Ovary (tissue), 9 donors: ENCODE results near the gene SEMA6A. TPM values are rescaled to one million over a fixed set of nuclear protein-coding genes. Genes with fewer than 3 reads are reported as not detected.

Source experiments
- DNase-seq, 5 donors: peaks; one replicate each; pipeline ENCODE4 v3.0.0-alpha.2; 2019 to 2020
- H3K27ac ChIP-seq, 2 donors: fragments of 200-600 bp; one replicate each; pipeline versions ENCODE4 v1.5.1 to v1.8.0; 2019 to 2022
- H3K27me3 ChIP-seq: fragments of 200-600 bp; one replicate; pipeline ENCODE4 v1.8.0; 2022
- H3K36me3 ChIP-seq: fragments of 200-600 bp; sonication (generic); one replicate; pipeline ENCODE4 v1.5.1; 2019
- H3K4me1 ChIP-seq: one replicate; pipeline ENCODE4 v1.8.1; 2013; ENCODE audit warnings: mild to moderate bottlenecking, moderate library complexity; ENCODE audit not compliant: insufficient read depth
- H3K4me3 ChIP-seq: fragments of 200-600 bp; sonication (generic); one replicate; pipeline ENCODE4 v1.5.1; 2017
- H3K9me3 ChIP-seq, 2 donors: fragments of 200-600 bp in 1 of 2; sonication (generic) in 1 of 2; one replicate each; pipeline versions ENCODE4 v1.5.1 to v1.8.1; 2013 to 2019; ENCODE audit warnings: mild to moderate bottlenecking in 1 of 2, moderate library complexity in 1 of 2
- CTCF ChIP-seq, 3 donors: fragments of 450-650 bp in 2 of 3; fragments of 200-600 bp in 1 of 3; IDR thresholded peaks; one replicate each; pipeline versions ENCODE4 v1.5.1 to v1.8.0; 2016 to 2022; ENCODE audit warnings: antibody characterized with exemption in 3 of 3, mild to moderate bottlenecking in 1 of 3
- EP300 ChIP-seq: sonication (generic); formaldehyde crosslinking; IDR thresholded peaks from one replicate; pipeline ENCODE4 v1.6.1; 2017; ENCODE audit warnings: antibody characterized with exemption
- POLR2A ChIP-seq: fragments of 450-650 bp; IDR thresholded peaks from one replicate; pipeline ENCODE4 v1.6.1; 2017; ENCODE audit warnings: antibody characterized with exemption, mild to moderate bottlenecking, moderate library complexity
- WGBS, 3 donors: extraction: QIAGEN DNeasy Blood & Tissue Kit in 1 of 3; methylation state at CpG; one replicate each; pipeline versions ENCODE4 v1.1.5 to v1.1.7; 2013 to 2017; 5-methylcytosine and 5-hydroxymethylcytosine counted together
- intact Hi-C, 4 donors: fragments of 100-400 bp; cut with DNase I; formaldehyde crosslinking; loops; one replicate each; pipeline versions ENCODE4 v1.11.0 to v1.15.1; 2022 to 2023
- polyA plus RNA-seq, 2 donors: library from polyadenylated mRNA; stranded (reverse); fragments of 200-250 nt in 1 of 2; fragments of 350-450 nt in 1 of 2; fragmentation: Illumina TruSeq in 1 of 2; extraction: RNeasy Lipid Tissue Mini Kit (QIAGEN cat#74804) in 1 of 2; gene quantifications; one replicate each; pipeline ENCODE4 v1.2.3, GENCODE V29; 2013 to 2014
- total RNA-seq, 7 donors: library from RNA; depleted of rRNA in 2 of 7; stranded (reverse); fragments of >200 nt in 2 of 7; fragmentation: NEBNext Ultra II Directional in 3 of 7; extraction: Animal tissue kit (Norgen Biotek cat#: 25700) in 3 of 7; gene quantifications; one replicate each; pipeline versions ENCODE4 v1.1.0 to v1.2.4, GENCODE V29; 2016 to 2023
- donor health status: DM: no; HTN: no; CAD: no; lungs with moderate emphysema.
- donor health status: DM: no; HTN: no; CAD: no.
- donor health status: Bipolar disorder and iron deficiency.
- donor health status: DM: yes; HTN: yes; CAD: no.
- donor health status: DM: no; HTN: no; CAD: no.
- donor health status: DM: yes; HTN: yes; CAD: no.

Gene SEMA6A
- total and polyA plus RNA-seq, 9 donors = 5.7 to 57.1 (median 26.3) TPM

DNA sequence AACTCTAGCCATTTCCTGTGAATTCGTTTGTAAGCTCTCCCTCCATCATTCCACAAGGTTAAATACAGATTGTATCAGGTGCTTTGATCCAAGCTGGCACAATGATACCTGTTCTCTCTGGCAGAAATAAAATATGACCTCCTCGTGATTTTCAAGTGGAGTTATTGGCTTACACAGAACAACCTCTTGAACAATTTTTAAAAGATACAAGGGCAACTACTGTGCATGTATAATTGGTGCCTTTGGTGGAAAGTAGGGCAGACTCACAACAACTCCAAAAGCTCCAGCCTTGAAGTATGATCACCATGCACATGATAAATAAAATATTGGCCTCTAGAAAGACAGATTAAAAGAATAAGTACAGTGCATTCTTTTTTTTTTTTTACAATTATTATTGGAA is 106.0 kb downstream of the SEMA6A start:
- Histone ChIP-seq H3K4me1 (peaks cover 2% of the 10 kb centered on the region), H3K9me3 (no peaks in the 10 kb centered on the region), H3K36me3 (no peaks in the 10 kb centered on the region), H3K4me3 (no peak overlapping the region), H3K27ac (no peak overlapping the region), H3K27me3 (no peaks in the 10 kb centered on the region)
- intact Hi-C loops = no loop called here
- WGBS, 3 donors = 96 to 97% (median 96%) methylated on average over 2 of the region's 2 CpGs
- DNase-seq = no peak
- TF ChIP-seq CTCF (IDR thresholded peaks at IDR 0.05) (no peak), POLR2A (no peak)

DNA sequence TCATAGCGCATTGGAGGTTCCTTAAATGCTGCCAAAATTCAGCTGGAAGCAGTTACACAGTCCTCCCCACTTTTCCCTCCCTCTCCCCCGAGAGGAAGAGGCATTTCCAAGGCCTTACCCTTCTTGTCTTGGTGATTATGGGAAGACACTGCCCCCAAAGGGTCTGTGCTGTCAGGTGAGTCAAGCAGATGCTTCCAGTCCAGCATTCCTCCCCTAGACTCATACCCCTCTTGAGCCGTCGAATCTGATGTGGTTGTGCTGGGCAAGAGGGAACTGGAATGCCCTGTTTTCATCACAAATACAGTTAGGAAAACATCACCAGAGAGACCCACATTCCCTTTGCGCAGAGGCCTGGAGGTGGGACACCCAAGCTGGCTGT is 107.2 kb downstream of the SEMA6A start:
- Histone ChIP-seq H3K4me1 (peaks cover 2% of the 10 kb centered on the region), H3K9me3 (no peaks in the 10 kb centered on the region), H3K27ac (no peak overlapping the region), H3K27me3 (no peaks in the 10 kb centered on the region), H3K36me3 (no peaks in the 10 kb centered on the region), H3K4me3 (no peak overlapping the region)
- 89 to 93% (median 90%) methylated on average over 5 of the region's 5 CpGs for WGBS, 3 donors
- DNase-seq = no peak
- intact Hi-C loops = no loop called here
- TF ChIP-seq POLR2A (no peak), CTCF (IDR thresholded peaks at IDR 0.05) (no peak), EP300 (no peak)

- H3K36me3 ChIP-seq = no peaks in the 10 kb centered on the region
- 80 to 89% (median 88%) methylated on average over 7 of the region's 7 CpGs for WGBS, 3 donors
These were observed 107.7 kb downstream of the SEMA6A start for GRCh38 chr5:116466727-116467464.

GRCh38 chr5:116465411-116465810 is 109.2 kb downstream of the SEMA6A start:
- DNase-seq = no peak
- H3K27me3 ChIP-seq = no peaks in the 10 kb centered on the region
- TF ChIP-seq POLR2A (no peak), CTCF (IDR thresholded peaks at IDR 0.05) (no peak), EP300 (no peak)
- intact Hi-C loops = no loop called here
- WGBS, 3 donors = 87 to 95% (median 90%) methylated on average over 3 of the region's 3 CpGs
- no peak overlapping the region for H3K4me3 ChIP-seq
- H3K36me3 ChIP-seq = no peaks in the 10 kb centered on the region
- H3K9me3 ChIP-seq = no peaks in the 10 kb centered on the region
- no peak overlapping the region for H3K27ac ChIP-seq
- H3K4me1 ChIP-seq = peaks cover 2% of the 10 kb centered on the region

More at GRCh38 chr5:116466727-116467464, 107.7 kb downstream of the SEMA6A start:
- Histone ChIP-seq H3K4me3 (no peak overlapping the region), H3K9me3 (no peaks in the 10 kb centered on the region), H3K27ac (no peak overlapping the region), H3K4me1 (peaks cover 2% of the 10 kb centered on the region), H3K27me3 (no peaks in the 10 kb centered on the region)
- intact Hi-C loops = no loop called here
- TF ChIP-seq POLR2A = no peak
- TF ChIP-seq CTCF (IDR thresholded peaks at IDR 0.05) = no peak
- no peak for TF ChIP-seq EP300
- DNase-seq = no peak
